ENCODE data around the gene RNF20.

DNA sequence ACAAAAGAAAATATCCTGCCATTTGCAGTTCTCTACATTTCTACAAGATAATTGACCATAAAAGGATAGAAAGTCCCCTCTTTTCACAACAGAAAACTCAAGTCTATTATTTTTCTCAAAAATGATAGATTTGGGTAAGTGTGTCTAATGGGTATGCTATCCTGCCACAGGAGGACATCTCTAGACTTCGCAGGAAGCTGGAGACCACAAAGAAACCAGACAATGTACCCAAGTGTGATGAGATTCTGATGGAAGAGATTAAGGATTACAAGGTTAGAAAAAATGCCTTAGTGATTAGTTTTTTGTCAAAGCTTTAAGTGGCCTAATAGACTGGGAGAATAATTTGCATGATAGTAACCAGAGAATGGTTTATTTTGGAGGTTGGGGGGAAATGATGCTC is 28.1 kb downstream of the RNF20 start:
- no peak for TF ChIP-seq POLR2A (IDR thresholded peaks at IDR 0.05; ENCODE audit: low read depth, low read length)
- no peak for TF ChIP-seq BHLHE40 (IDR thresholded peaks at IDR 0.05; ENCODE audit: low read depth, low read length)
- TF ChIP-seq, protein P1, sequence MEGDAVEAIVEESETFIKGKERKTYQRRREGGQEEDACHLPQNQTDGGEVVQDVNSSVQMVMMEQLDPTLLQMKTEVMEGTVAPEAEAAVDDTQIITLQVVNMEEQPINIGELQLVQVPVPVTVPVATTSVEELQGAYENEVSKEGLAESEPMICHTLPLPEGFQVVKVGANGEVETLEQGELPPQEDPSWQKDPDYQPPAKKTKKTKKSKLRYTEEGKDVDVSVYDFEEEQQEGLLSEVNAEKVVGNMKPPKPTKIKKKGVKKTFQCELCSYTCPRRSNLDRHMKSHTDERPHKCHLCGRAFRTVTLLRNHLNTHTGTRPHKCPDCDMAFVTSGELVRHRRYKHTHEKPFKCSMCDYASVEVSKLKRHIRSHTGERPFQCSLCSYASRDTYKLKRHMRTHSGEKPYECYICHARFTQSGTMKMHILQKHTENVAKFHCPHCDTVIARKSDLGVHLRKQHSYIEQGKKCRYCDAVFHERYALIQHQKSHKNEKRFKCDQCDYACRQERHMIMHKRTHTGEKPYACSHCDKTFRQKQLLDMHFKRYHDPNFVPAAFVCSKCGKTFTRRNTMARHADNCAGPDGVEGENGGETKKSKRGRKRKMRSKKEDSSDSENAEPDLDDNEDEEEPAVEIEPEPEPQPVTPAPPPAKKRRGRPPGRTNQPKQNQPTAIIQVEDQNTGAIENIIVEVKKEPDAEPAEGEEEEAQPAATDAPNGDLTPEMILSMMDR (conservative IDR thresholded peaks at IDR 0.05; ENCODE audit: low read depth, low read length) = no peak
- TF ChIP-seq CEBPB (IDR thresholded peaks at IDR 0.05; ENCODE audit: low read depth, low read length) = no peak

Data from IMR-90 (cell line).